Caco-2 (cell line): Measurements from ENCODE around the gene PDLIM7. TPM values are rescaled to one million over a fixed set of nuclear protein-coding genes. Genes with fewer than 3 reads are reported as not detected.

Source experiments
- BruUV-seq: library from RNA; stranded (reverse); fragments of 400-500 nt; replicated peaks from 2 replicates; lab custom pipeline; 2021; lab: Mats Ljungman, UMichigan
- CTCF ChIA-PET: fragments of 300-600 bp; sonication (Branson Sonifier 250); formaldehyde crosslinking; loops from one replicate; lab custom pipeline; 2022; ENCODE audit warnings: antibody characterized with exemption; lab: Charles Lee
- POLR2A ChIA-PET: fragments of 300-600 bp; sonication (Branson Sonifier 250); formaldehyde crosslinking; loops from one replicate; lab custom pipeline; 2022; ENCODE audit warnings: antibody characterized with exemption; lab: Charles Lee
- DNase-seq, 2 experiments: peaks; one replicate each; pipeline versions ENCODE4 v3.0.0 to v3.0.0-alpha.2; 2020 to 2022
- H3K27me3 ChIP-seq: replicated peaks from 2 replicates; pipeline ENCODE4 v1.6.0; 2011; ENCODE audit warnings: low read length; ENCODE audit not compliant: control insufficient read depth, insufficient read depth
- H3K36me3 ChIP-seq: 2 replicates; pipeline ENCODE4 v1.5.1; 2011; ENCODE audit warnings: low read length; ENCODE audit not compliant: control insufficient read depth, insufficient read depth
- H3K4me1 ChIP-seq: fragments of 250-450 bp; sonication (Bioruptor Pico); 2 replicates; pipeline ENCODE4 v1.5.1; 2020; ENCODE audit warnings: mild to moderate bottlenecking
- H3K4me3 ChIP-seq: 2 replicates; pipeline ENCODE4 v1.5.1; 2011; ENCODE audit warnings: low read depth, mild to moderate bottlenecking, control low read depth, low read length
- H3K9me3 ChIP-seq: fragments of 250-450 bp; sonication (Bioruptor Pico); 2 replicates; pipeline ENCODE4 v1.5.1; 2020; ENCODE audit warnings: mild to moderate bottlenecking, moderate library complexity
- H3K27ac Mint-ChIP-seq: one replicate; pipeline ENCODE4 v1.8.0; 2022; ENCODE audit warnings: mixed read lengths; ENCODE audit not compliant: unreplicated experiment
- H3K27me3 Mint-ChIP-seq: one replicate; pipeline ENCODE4 v1.8.0; 2022; ENCODE audit warnings: mixed read lengths; ENCODE audit not compliant: insufficient read depth, unreplicated experiment
- H3K36me3 Mint-ChIP-seq: one replicate; pipeline ENCODE4 v1.8.0; 2022; ENCODE audit warnings: mild to moderate bottlenecking, mixed read lengths; ENCODE audit not compliant: insufficient read depth, unreplicated experiment
- H3K4me1 Mint-ChIP-seq: one replicate; pipeline ENCODE4 v1.8.0; 2022; ENCODE audit warnings: low read depth, mixed read lengths; ENCODE audit not compliant: unreplicated experiment
- H3K4me3 Mint-ChIP-seq: one replicate; pipeline ENCODE4 v1.8.0; 2022; ENCODE audit warnings: mild to moderate bottlenecking, moderate library complexity, mixed read lengths; ENCODE audit not compliant: unreplicated experiment
- H3K9me3 Mint-ChIP-seq: one replicate; pipeline ENCODE4 v1.8.0; 2022; ENCODE audit warnings: mixed read lengths; ENCODE audit not compliant: unreplicated experiment
- intact Hi-C: fragments of 100-400 bp; cut with micrococcal nuclease; formaldehyde crosslinking; loops from one replicate; pipeline ENCODE4 v1.10.0; 2022; ENCODE audit not compliant: unreplicated experiment
- total RNA-seq: library from RNA; stranded (reverse); gene quantifications from 2 replicates; pipeline ENCODE4 v1.2.3, GENCODE V29; 2022
- TF ChIP-seq, protein P1 (sequence below), 2 experiments: fragments of 200-600 bp in 1 of 2; IDR thresholded peaks; 1 replicate in 1 of 2; 2 replicates in 1 of 2; pipeline versions ENCODE4 v1.5.1 to v1.8.0; 2011 to 2022; ENCODE audit warnings: antibody characterized with exemption in 1 of 2, control low read depth in 1 of 2, inconsistent platforms in 1 of 2, low read depth in 1 of 2, low read length in 1 of 2, mild to moderate bottlenecking in 1 of 2, moderate library complexity in 1 of 2; ENCODE audit not compliant: insufficient read depth in 1 of 2, severe bottlenecking in 1 of 2, unreplicated experiment in 1 of 2

PDLIM7 gene
- total RNA-seq, 1 experiment from 2014 or later, result 49.1 TPM

DNA sequence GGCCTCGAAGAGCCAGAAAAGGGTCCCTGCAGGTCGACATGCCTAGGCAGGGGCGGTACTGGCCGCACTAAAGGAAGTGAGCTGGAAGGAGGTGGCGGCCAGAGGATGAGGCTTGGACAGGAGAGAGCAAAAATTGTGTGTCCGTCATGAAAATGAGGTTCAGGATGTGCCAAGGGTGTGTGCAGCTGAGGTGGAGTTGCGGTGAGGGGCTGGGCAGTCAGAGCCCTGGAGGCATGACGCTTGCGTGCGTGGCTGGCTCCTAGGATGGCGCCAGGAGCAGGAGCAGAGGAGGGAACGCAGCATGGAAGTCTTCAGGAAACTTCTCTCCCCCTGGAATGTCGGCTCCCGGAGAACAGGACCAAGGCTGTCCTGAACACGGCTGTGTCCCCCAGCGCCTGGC, 5.5 kb upstream of the PDLIM7 start:
- H3K27ac Mint-ChIP-seq, result no peak overlapping the region

DNA sequence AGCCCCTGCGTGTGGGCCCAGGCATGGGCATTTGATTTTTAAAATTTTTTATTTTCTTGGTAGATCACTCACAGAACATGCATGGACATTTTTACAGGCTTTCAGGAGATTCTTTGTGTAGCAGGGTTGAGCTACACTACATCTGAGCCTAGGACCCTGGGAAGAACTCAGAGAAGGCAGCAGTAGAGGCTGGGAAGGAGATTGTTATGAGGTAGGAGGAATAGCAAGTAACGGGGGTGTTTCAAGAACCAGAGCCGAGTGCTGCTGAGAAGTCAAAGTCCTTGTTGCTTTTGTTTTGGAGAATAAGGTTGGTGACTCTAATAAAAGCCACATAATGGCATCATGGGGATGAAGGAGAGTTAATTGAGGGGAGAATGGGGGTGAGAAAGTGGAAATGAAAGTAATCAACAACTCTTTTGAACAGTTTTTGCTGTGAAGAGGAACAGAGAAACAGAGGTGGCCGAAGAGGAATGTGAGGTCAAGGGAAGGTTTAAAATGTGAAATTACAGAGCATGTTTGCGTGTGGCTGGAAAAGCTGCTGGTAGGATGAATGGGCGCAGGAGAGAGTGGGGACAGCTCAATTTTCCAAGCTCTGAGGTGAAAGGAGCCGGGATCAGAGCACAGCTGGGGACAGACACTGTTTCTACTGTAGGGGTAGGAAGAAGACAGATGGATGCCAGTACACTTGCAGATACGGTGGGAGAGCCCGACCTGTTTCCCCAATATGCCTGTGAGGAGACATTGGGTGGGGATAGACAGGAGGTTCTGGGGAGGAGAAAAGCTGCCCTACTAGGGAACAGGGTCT, 4.7 kb upstream of the PDLIM7 start:
- no TSS peak for BruUV-seq
- Mint-ChIP-seq H3K36me3 (peaks cover 7% of the 10 kb centered on the region), H3K27ac (no peak overlapping the region), H3K9me3 (no peaks in the 10 kb centered on the region), H3K27me3 (peaks cover 11% of the 10 kb centered on the region), H3K4me1 (peaks cover 22% of the 10 kb centered on the region), H3K4me3 (no peak overlapping the region)
- CTCF ChIA-PET, result interaction anchor here (0.6 to 2.3 kb wide), 11 partner anchors 15 to 415 kb away, joined by 3 to 15 read pairs (median 4); partner anchors contain the start of genes DDX41 and FGFR4
- Histone ChIP-seq H3K9me3 (no peaks in the 10 kb centered on the region), H3K4me3 (no peak overlapping the region), H3K36me3 (no peaks in the 10 kb centered on the region), H3K4me1 (peaks cover 6% of the 10 kb centered on the region; the same call in 1 of the 2 replicates), H3K27me3 (no peaks in the 10 kb centered on the region)
- DNase-seq, result no peak
- POLR2A ChIA-PET, result interaction anchor here (0.6 kb wide), 1 partner anchor 97 kb away, joined by 4 read pairs; no protein-coding TSS in a partner anchor
- intact Hi-C loops, result loop anchor here (1.0 kb wide), 3 partner anchors 14 to 98 kb away; no protein-coding TSS in a partner anchor
- TF ChIP-seq, protein P1, sequence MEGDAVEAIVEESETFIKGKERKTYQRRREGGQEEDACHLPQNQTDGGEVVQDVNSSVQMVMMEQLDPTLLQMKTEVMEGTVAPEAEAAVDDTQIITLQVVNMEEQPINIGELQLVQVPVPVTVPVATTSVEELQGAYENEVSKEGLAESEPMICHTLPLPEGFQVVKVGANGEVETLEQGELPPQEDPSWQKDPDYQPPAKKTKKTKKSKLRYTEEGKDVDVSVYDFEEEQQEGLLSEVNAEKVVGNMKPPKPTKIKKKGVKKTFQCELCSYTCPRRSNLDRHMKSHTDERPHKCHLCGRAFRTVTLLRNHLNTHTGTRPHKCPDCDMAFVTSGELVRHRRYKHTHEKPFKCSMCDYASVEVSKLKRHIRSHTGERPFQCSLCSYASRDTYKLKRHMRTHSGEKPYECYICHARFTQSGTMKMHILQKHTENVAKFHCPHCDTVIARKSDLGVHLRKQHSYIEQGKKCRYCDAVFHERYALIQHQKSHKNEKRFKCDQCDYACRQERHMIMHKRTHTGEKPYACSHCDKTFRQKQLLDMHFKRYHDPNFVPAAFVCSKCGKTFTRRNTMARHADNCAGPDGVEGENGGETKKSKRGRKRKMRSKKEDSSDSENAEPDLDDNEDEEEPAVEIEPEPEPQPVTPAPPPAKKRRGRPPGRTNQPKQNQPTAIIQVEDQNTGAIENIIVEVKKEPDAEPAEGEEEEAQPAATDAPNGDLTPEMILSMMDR (IDR thresholded peaks at IDR 0.05; ENCODE audit: insufficient read depth in 1 of 2, low read depth in 1 of 2, low read length in 1 of 2, severe bottlenecking in 1 of 2, unreplicated experiment in 1 of 2), result no peak

More for the DNA sequence above, 5.5 kb upstream of the PDLIM7 start:
- ChIA-PET CTCF (interaction anchor here (1.0 to 1.6 kb wide), 2 partner anchors 48 to 99 kb away, joined by 3 to 4 read pairs; no protein-coding TSS in a partner anchor), POLR2A (no interaction called here)
- peaks cover 6% of the 10 kb centered on the region; the same call in 1 of the 2 replicates for H3K4me1 ChIP-seq
- H3K9me3 ChIP-seq, result no peaks in the 10 kb centered on the region
- Mint-ChIP-seq H3K4me3 (no peak overlapping the region), H3K9me3 (no peaks in the 10 kb centered on the region), H3K4me1 (peaks cover 18% of the 10 kb centered on the region), H3K36me3 (no peaks in the 10 kb centered on the region), H3K27me3 (peaks cover 11% of the 10 kb centered on the region)
- TF ChIP-seq, protein P1 (IDR thresholded peaks at IDR 0.05; ENCODE audit: insufficient read depth in 1 of 2, low read depth in 1 of 2, low read length in 1 of 2, severe bottlenecking in 1 of 2, unreplicated experiment in 1 of 2), result no peak
- no peak for DNase-seq
- no peak overlapping the region for H3K4me3 ChIP-seq
- no TSS peak for BruUV-seq
- H3K36me3 ChIP-seq, result no peaks in the 10 kb centered on the region
- no peaks in the 10 kb centered on the region for H3K27me3 ChIP-seq
- intact Hi-C loops, result no loop called here

DNA sequence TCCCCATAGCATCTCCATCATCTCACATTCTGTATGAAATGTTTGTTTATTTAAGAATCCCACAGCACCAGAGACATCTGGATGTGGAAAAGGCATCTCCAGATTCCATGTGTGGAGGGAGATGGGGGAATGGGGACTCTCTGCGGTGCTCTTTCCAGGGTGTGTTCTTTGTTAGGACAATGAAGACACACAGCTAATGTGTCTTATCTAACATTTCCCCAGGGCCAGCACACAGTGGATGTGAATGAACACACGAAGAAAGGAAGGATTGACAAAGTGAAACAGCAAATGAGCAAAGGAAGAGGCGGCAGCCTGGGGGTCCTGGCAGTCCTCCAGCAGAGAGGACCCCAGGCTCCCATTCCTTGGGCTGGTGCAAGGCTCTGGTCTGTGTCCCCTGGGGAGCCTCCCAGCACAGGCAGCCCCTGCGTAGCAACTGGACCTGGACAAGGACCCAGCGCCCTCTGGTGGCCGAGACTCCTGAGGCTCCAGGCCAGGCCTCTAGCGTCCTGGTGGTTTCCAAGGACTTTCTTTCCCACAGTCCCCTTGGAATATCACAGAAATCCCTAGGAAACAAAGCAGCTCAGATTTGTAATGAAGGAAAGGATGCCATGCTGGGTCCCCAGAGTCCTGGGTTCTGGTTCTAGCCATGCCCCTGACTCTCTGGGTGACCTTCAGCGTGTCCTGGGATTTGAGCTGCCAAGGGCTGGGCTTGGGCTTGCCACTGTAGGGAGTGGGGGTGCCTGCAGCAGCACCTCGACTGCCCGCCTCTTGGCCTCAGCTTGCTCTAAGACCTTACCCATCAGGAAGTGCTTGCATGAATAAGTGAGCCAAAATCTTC, 3.5 kb upstream of the PDLIM7 start:
- Mint-ChIP-seq H3K9me3 (no peaks in the 10 kb centered on the region), H3K4me1 (peaks cover 26% of the 10 kb centered on the region), H3K36me3 (peaks cover 7% of the 10 kb centered on the region), H3K27ac (no peak overlapping the region), H3K4me3 (no peak overlapping the region), H3K27me3 (peaks cover 11% of the 10 kb centered on the region)
- Histone ChIP-seq H3K9me3 (no peaks in the 10 kb centered on the region), H3K4me1 (peaks cover 12% of the 10 kb centered on the region), H3K27me3 (no peaks in the 10 kb centered on the region), H3K36me3 (no peaks in the 10 kb centered on the region), H3K4me3 (no peak overlapping the region)
- intact Hi-C loops, result loop anchor here (1.0 kb wide), 3 partner anchors 13 to 97 kb away; no protein-coding TSS in a partner anchor
- CTCF ChIA-PET, result interaction anchor here (0.6 to 2.3 kb wide), 16 partner anchors 16 to 414 kb away, joined by 3 to 15 read pairs (median 4); partner anchors contain the start of genes DDX41, FGFR4 and TMED9
- BruUV-seq, result no TSS peak
- DNase-seq, result peak; percentile 88 to 92
- POLR2A ChIA-PET, result no interaction called here
- TF ChIP-seq, protein P1 (IDR thresholded peaks at IDR 0.05; ENCODE audit: insufficient read depth in 1 of 2, low read depth in 1 of 2, low read length in 1 of 2, severe bottlenecking in 1 of 2, unreplicated experiment in 1 of 2), result peak; percentile 91 to 98
